ENCODE results near the gene TRMT61A.

Gene TRMT61A

DNA sequence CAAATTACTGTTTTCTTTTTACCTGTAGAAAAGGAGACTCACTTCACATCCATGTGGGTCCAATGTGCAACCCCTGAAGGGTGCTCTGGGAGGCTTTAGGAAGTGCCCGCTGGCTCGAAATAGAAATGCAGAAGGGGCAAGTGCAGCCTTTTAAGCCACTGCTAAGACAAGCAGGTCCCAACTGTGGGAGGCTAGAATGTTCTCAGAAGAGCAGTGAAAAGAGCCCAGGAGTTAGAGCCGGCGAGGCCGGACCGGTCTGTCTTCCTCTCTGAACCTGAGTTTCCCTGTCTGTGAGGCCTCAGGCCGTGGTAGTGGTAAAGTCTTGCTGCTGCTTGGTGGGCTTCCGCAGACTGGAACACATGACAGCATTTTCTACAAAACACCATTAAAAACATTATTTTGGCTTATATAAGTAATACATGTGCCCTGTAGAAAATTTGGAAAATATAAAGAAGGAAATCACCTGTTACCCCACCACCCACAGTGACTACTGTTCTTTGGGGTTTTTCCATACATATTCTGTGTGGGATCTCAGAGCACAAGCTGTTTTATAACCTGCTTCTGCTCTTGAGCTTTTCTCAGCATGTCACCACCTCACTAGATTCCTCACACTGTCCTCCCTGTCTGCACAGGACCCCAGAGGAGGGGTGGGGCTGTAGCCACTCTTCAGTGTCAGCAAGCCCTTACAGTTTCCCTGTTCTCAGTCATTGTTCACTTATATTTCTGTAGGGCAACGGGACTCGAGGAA, 12.4 kb upstream of the TRMT61A start:
- H3K4me3 Mint-ChIP-seq: no peak overlapping the region
- H3K27ac Mint-ChIP-seq: no peak overlapping the region
- no peaks in the 10 kb centered on the region for H3K9me3 Mint-ChIP-seq
- H3K4me1 Mint-ChIP-seq (ENCODE audit: low read depth): peaks cover 9% of the 10 kb centered on the region
- peaks cover 15% of the 10 kb centered on the region for H3K36me3 Mint-ChIP-seq (ENCODE audit: low read depth)
- H3K27me3 Mint-ChIP-seq: peaks cover 14% of the 10 kb centered on the region
- DNase-seq: no peak

GRCh38 chr14:103517174-103517566, 11.8 kb upstream of the TRMT61A start:
- no peaks in the 10 kb centered on the region for H3K9me3 Mint-ChIP-seq
- peaks cover 14% of the 10 kb centered on the region for H3K27me3 Mint-ChIP-seq
- peaks cover 12% of the 10 kb centered on the region for H3K36me3 Mint-ChIP-seq (ENCODE audit: low read depth)
- H3K4me3 Mint-ChIP-seq: no peak overlapping the region
- H3K27ac Mint-ChIP-seq: no peak overlapping the region
- peaks cover 10% of the 10 kb centered on the region for H3K4me1 Mint-ChIP-seq (ENCODE audit: low read depth)
- DNase-seq: no peak

GRCh38 chr14:103517721-103518421, 11.1 kb upstream of the TRMT61A start:
- Mint-ChIP-seq H3K9me3 (no peaks in the 10 kb centered on the region), H3K36me3 (ENCODE audit: low read depth) (peaks cover 6% of the 10 kb centered on the region), H3K27me3 (peaks cover 14% of the 10 kb centered on the region), H3K4me3 (no peak overlapping the region), H3K4me1 (ENCODE audit: low read depth) (peaks cover 11% of the 10 kb centered on the region), H3K27ac (no peak overlapping the region)
- no peak for DNase-seq

- Mint-ChIP-seq H3K9me3 (no peaks in the 10 kb centered on the region), H3K27me3 (peaks cover 18% of the 10 kb centered on the region), H3K36me3 (ENCODE audit: low read depth) (peaks cover 4% of the 10 kb centered on the region), H3K27ac (no peak overlapping the region), H3K4me3 (no peak overlapping the region), H3K4me1 (ENCODE audit: low read depth) (peaks cover 11% of the 10 kb centered on the region)
- peak; percentile 74 for DNase-seq
Measured at GRCh38 chr14:103518422-103519042, 10.5 kb upstream of the TRMT61A start.

DNA sequence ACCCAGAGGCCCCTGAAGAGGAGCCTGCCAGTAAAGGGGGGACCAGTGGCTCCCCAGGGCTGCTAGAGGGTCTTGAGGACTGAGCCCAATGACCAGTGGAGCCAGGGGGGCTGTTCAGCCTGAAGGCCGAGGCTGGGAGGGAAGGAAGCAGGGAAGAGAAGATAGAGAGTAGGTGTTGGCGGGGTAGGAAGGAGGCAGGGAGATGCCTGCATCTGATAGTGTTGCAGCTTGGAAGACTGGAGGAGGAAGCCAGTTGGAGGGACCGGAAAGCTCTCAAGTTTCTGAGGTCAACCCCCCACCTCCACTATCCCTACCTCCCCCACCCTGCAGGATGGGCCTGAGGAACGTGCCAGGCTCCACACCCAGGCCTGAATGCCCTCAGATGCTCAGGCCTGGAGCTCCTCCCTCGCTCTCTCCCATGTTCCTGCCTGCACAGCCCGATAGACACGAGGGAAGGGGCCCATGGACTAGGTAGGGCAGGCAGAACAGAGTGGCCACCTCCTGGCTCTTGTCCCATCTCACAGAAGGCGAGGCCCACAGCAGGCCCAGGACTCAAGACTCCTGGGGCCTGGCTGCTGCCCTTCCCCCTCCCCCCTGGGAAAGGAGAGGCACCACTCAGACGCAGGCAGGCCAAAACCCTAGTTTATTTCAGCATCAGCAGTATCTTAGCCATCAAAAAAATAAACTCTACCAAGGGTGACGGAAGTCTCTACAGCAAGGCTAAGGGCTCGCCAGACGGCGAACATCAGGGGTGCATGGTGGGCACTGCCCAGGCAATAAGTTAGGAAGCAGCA, 9.8 kb upstream of the TRMT61A start:
- no peaks in the 10 kb centered on the region for H3K9me3 Mint-ChIP-seq
- H3K27ac Mint-ChIP-seq: peak overlapping the region; percentile 26
- peak overlapping the region; percentile 31 for H3K4me3 Mint-ChIP-seq
- peaks cover 25% of the 10 kb centered on the region for H3K27me3 Mint-ChIP-seq
- peaks cover 11% of the 10 kb centered on the region for H3K4me1 Mint-ChIP-seq (ENCODE audit: low read depth)
- peaks cover 4% of the 10 kb centered on the region for H3K36me3 Mint-ChIP-seq (ENCODE audit: low read depth)
- no peak for DNase-seq

DNA sequence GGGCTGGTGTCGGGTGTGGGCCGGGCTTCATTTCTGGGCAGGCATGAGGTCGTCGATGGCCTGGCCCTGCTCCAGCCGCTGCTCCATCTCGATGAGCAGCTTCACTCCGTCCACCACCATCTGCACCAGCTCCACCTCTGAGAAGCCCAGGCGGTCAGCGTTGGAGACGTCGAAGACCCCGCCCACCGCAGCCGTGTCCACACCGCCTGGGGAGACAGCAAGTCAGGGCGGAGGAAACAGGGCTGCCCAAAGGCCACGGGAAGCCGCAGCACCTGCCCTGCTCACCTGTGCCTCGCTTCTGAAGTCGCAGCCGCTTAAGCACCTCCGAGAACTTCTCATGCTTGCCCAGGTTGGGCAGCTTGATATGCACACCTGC, 9.2 kb upstream of the TRMT61A start:
- H3K27ac Mint-ChIP-seq: peak overlapping the region; percentile 26

DNA sequence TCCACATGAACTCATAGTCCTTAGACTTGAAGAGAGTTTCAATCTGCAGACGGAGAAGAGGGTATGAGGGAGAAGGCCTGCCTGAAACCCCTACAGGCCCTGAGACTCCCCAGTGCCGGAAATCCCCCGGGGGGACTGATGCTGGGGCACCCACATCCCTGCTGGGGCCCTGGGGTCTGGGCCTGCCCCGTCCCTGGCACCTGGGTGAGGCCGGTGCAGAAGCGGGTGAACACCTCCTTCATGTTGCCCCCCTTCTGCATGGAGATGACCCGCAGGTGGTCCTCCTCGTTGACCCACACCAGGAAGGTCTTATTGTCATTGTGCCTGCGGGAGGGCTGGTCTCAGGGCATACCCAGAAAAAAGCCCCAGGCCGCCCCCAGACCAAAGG, 8.7 kb upstream of the TRMT61A start:
- H3K27ac Mint-ChIP-seq: no peak overlapping the region
- peak overlapping the region; percentile 42 for H3K4me3 Mint-ChIP-seq
- H3K27me3 Mint-ChIP-seq: peaks cover 26% of the 10 kb centered on the region
- H3K4me1 Mint-ChIP-seq (ENCODE audit: low read depth): peaks cover 11% of the 10 kb centered on the region
- no peak for DNase-seq
- no peaks in the 10 kb centered on the region for H3K36me3 Mint-ChIP-seq (ENCODE audit: low read depth)
- no peaks in the 10 kb centered on the region for H3K9me3 Mint-ChIP-seq

More for the DNA sequence above, 9.2 kb upstream of the TRMT61A start:
- peaks cover 11% of the 10 kb centered on the region for H3K4me1 Mint-ChIP-seq (ENCODE audit: low read depth)
- no peaks in the 10 kb centered on the region for H3K36me3 Mint-ChIP-seq (ENCODE audit: low read depth)
- peaks cover 26% of the 10 kb centered on the region for H3K27me3 Mint-ChIP-seq
- H3K4me3 Mint-ChIP-seq: peak overlapping the region; percentile 42
- no peaks in the 10 kb centered on the region for H3K9me3 Mint-ChIP-seq
- no peak for DNase-seq

DNA sequence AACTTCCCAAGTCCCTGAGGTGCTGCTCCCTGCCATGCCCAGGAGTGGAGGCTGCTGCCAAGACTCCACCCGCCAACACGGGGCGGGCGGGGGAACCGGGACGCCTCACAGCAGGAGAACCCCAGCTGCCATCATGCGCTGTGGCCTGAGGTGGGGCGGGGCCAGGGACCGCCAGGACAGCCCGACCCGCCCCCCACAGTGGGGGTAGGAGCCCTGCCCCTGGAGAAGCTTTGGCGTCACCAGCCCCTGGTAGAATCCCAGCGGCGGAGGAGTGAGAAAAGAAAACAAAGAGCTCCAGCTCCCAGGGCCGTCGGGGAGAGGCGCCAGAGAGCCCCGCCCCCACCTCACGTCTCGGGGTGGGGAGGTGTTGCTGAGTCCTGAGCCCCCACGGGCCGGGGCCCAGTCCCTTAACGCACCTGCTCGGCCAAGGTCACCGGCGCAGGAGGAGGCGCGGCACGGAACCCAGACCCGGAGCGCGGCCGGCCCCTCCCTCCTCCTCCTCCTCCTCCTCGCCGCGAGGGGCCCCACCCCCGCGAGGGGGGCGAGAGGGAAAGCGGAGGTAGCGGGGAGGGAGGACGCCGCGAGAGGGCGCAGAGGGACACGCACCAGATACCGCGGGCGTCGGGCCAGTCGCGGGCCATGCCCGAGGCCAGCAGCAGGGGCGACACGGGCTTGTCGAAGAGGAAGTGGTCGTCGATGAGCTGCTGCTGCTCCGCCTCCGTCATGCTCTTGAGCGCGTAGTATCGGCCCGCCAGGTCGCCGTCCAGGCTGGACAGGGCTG, 8.1 kb upstream of the TRMT61A start:
- Mint-ChIP-seq H3K4me3 (peak overlapping the region; percentile 47), H3K9me3 (no peaks in the 10 kb centered on the region), H3K36me3 (ENCODE audit: low read depth) (no peaks in the 10 kb centered on the region), H3K4me1 (ENCODE audit: low read depth) (peaks cover 11% of the 10 kb centered on the region), H3K27ac (no peak overlapping the region), H3K27me3 (peaks cover 26% of the 10 kb centered on the region)
- peak; percentile 72 for DNase-seq

- DNase-seq: no peak
- peak overlapping the region; percentile 47 for H3K4me3 Mint-ChIP-seq
- no peaks in the 10 kb centered on the region for H3K9me3 Mint-ChIP-seq
- peaks cover 26% of the 10 kb centered on the region for H3K27me3 Mint-ChIP-seq
- H3K36me3 Mint-ChIP-seq (ENCODE audit: low read depth): no peaks in the 10 kb centered on the region
- no peak overlapping the region for H3K27ac Mint-ChIP-seq
- peaks cover 11% of the 10 kb centered on the region for H3K4me1 Mint-ChIP-seq (ENCODE audit: low read depth)
Measured at GRCh38 chr14:103521438-103521950, 7.5 kb upstream of the TRMT61A start.

DNA sequence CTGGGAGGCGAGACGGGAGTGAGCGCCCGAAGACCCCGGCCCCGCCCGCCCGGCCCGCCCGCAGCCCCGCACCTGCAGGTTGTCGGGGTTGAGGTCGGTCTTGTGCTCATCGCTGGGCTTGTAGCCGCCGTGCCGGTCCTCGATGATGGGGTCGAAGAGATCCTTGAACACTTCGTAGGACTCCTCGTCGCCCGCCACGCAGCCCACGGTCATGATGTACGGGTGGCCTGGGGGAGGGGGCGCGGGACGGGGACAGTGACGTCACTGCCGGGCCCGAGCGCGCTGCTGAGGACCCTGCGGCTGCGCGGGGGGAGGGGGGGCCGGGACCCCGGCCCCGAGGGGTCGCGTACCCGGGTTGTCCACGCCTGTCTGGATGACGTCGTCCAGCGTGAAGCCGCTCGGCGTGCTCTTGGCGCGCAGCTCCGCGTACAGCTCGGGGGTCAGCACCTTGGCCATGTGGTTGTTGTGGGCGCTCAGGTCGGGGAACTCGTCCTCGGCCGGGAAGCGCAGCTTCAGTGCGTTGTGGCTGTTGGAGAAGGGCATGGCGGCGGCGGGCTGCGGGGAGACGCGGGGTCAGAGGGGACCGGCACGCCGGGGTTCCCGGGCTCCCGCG, 6.9 kb upstream of the TRMT61A start:
- H3K4me3 Mint-ChIP-seq: peak overlapping the region; percentile 36
- peaks cover 26% of the 10 kb centered on the region for H3K27me3 Mint-ChIP-seq

GRCh38 chr14:103522649-103523574, 6.1 kb upstream of the TRMT61A start, which contains the start of gene CKB:
Gene CKB (minus strand): TSS chr14:103522830. CDS start chr14:103522493, 337 bp downstream.
- no peak for DNase-seq
- Mint-ChIP-seq H3K9me3 (no peaks in the 10 kb centered on the region), H3K36me3 (ENCODE audit: low read depth) (no peaks in the 10 kb centered on the region), H3K27me3 (peaks cover 26% of the 10 kb centered on the region), H3K4me3 (peak within 1 kb of the TSS; percentile 36), H3K27ac (peak within 1 kb of the TSS; percentile 18), H3K4me1 (ENCODE audit: low read depth) (peaks cover 20% of the 10 kb centered on the region)

More for the DNA sequence above, 6.9 kb upstream of the TRMT61A start:
- no peaks in the 10 kb centered on the region for H3K9me3 Mint-ChIP-seq
- H3K36me3 Mint-ChIP-seq (ENCODE audit: low read depth): no peaks in the 10 kb centered on the region
- H3K4me1 Mint-ChIP-seq (ENCODE audit: low read depth): peaks cover 12% of the 10 kb centered on the region
- DNase-seq: no peak
- peak overlapping the region; percentile 18 for H3K27ac Mint-ChIP-seq

GRCh38 chr14:103523575-103523954, 5.4 kb upstream of the TRMT61A start:
- H3K27ac Mint-ChIP-seq: no peak overlapping the region
- DNase-seq: no peak
- H3K4me1 Mint-ChIP-seq (ENCODE audit: low read depth): peaks cover 24% of the 10 kb centered on the region
- no peaks in the 10 kb centered on the region for H3K36me3 Mint-ChIP-seq (ENCODE audit: low read depth)
- H3K9me3 Mint-ChIP-seq: no peaks in the 10 kb centered on the region
- no peak overlapping the region for H3K4me3 Mint-ChIP-seq
- H3K27me3 Mint-ChIP-seq: peaks cover 26% of the 10 kb centered on the region
